Hematopoietic multipotent progenitor cell treated with erythropoietin and hydrocortisone succinate and interleukin-3 and kit ligand, for 6 days (in vitro differentiated cells): ENCODE results near the gene ABCA13.

ENCODE experiments used
- DNase-seq: peaks from one replicate; pipeline ENCODE4 v3.0.0-alpha.2; 2015

Gene ABCA13

GRCh38 chr7:48250441-48250951, 79.2 kb downstream of the ABCA13 start:
- no peak for DNase-seq

- no peak for DNase-seq
These were observed 80.5 kb downstream of the ABCA13 start for GRCh38 chr7:48251766-48252165.

- DNase-seq: no peak
These were observed 81.7 kb downstream of the ABCA13 start for GRCh38 chr7:48252995-48253394.

GRCh38 chr7:48255046-48255445, 83.8 kb downstream of the ABCA13 start:
- DNase-seq: no peak

- DNase-seq: no peak
These were observed 88.4 kb downstream of the ABCA13 start for GRCh38 chr7:48259463-48260280.

GRCh38 chr7:48261696-48262095, 90.4 kb downstream of the ABCA13 start:
- DNase-seq: no peak

- no peak for DNase-seq
These were observed 91.5 kb downstream of the ABCA13 start for GRCh38 chr7:48262606-48263310.

GRCh38 chr7:48263311-48263650, 92.0 kb downstream of the ABCA13 start:
- DNase-seq: no peak

GRCh38 chr7:48269066-48269465, 97.8 kb downstream of the ABCA13 start:
- DNase-seq: no peak

- no peak for DNase-seq
These were observed 103.4 kb downstream of the ABCA13 start for GRCh38 chr7:48274662-48275061.

- no peak for DNase-seq
These were observed 108.2 kb downstream of the ABCA13 start for GRCh38 chr7:48279420-48279819.

- no peak for DNase-seq
These were observed 108.8 kb downstream of the ABCA13 start for GRCh38 chr7:48280100-48280499.

- DNase-seq: no peak
These were observed 114.1 kb downstream of the ABCA13 start for GRCh38 chr7:48285373-48285772.

- DNase-seq: no peak
These were observed 115.6 kb downstream of the ABCA13 start for GRCh38 chr7:48286836-48287235.

GRCh38 chr7:48289656-48290055, 118.4 kb downstream of the ABCA13 start:
- DNase-seq: peak; percentile 5

GRCh38 chr7:48292949-48293348, 121.7 kb downstream of the ABCA13 start:
- no peak for DNase-seq

- DNase-seq: no peak
These were observed 124.2 kb downstream of the ABCA13 start for GRCh38 chr7:48295296-48295971.

GRCh38 chr7:48296966-48297365, 125.7 kb downstream of the ABCA13 start:
- no peak for DNase-seq

- DNase-seq: no peak
These were observed 127.5 kb downstream of the ABCA13 start for GRCh38 chr7:48298779-48299178.

GRCh38 chr7:48299580-48300169, 128.4 kb downstream of the ABCA13 start:
- peak; percentile 76 for DNase-seq

- no peak for DNase-seq
These were observed 129.0 kb downstream of the ABCA13 start for GRCh38 chr7:48300301-48300700.

GRCh38 chr7:48301201-48301600, 129.9 kb downstream of the ABCA13 start:
- no peak for DNase-seq

GRCh38 chr7:48304641-48305040, 133.4 kb downstream of the ABCA13 start:
- no peak for DNase-seq
